Globus pallidus (tissue), 1 donor: Measurements from ENCODE around the gene ZNF724.
"Not testable (repeated sequence)": the region's sequence is repeated elsewhere in the genome, so short reads cannot be mapped to it uniquely, and the experiment has no call there.

ENCODE experiments used
- DNase-seq: peaks from one replicate; pipeline ENCODE4 v3.0.0-alpha.2; 2015; ENCODE audit warnings: low spot score

ZNF724 gene

GRCh38 chr19:23249911-23250649, at the start of gene ZNF724:
TSS of gene ZNF724 (minus strand) at chr19:23250394. CDS start at chr19:23250242, 152 bp downstream.
- DNase-seq, result peak; percentile 97

GRCh38 chr19:23294141-23294540, 43.9 kb upstream of the ZNF724 start:
- DNase-seq, result no peak

- not testable (repeated sequence) for DNase-seq
Observed at GRCh38 chr19:23289966-23290365, 39.8 kb upstream of the ZNF724 start.

- DNase-seq, result no peak
Observed at GRCh38 chr19:23287620-23288019, 37.4 kb upstream of the ZNF724 start.

GRCh38 chr19:23286477-23286876, 36.3 kb upstream of the ZNF724 start:
- no peak for DNase-seq

- no peak for DNase-seq
Observed at GRCh38 chr19:23285948-23286347, 35.8 kb upstream of the ZNF724 start.

GRCh38 chr19:23285326-23285725, 35.1 kb upstream of the ZNF724 start:
- DNase-seq, result not testable (repeated sequence)

GRCh38 chr19:23283925-23284324, 33.7 kb upstream of the ZNF724 start:
- peak; percentile 21 for DNase-seq

- DNase-seq, result no peak
Observed at GRCh38 chr19:23281663-23282276, 31.6 kb upstream of the ZNF724 start.

- not testable (repeated sequence) for DNase-seq
Observed at GRCh38 chr19:23278118-23278517, 27.9 kb upstream of the ZNF724 start.

- DNase-seq, result peak; percentile 91
Observed at GRCh38 chr19:23273590-23274412, 23.6 kb upstream of the ZNF724 start.

GRCh38 chr19:23273022-23273589, 22.9 kb upstream of the ZNF724 start:
- peak; percentile 5 for DNase-seq

GRCh38 chr19:23263870-23264590, 13.8 kb upstream of the ZNF724 start:
- no peak for DNase-seq

- DNase-seq, result no peak
Observed at GRCh38 chr19:23263396-23263795, 13.2 kb upstream of the ZNF724 start.

- DNase-seq, result no peak
Observed at GRCh38 chr19:23262920-23263319, 12.7 kb upstream of the ZNF724 start.

- no peak for DNase-seq
Observed at GRCh38 chr19:23261496-23262020, 11.4 kb upstream of the ZNF724 start.

GRCh38 chr19:23260956-23261355, 10.8 kb upstream of the ZNF724 start:
- DNase-seq, result no peak

- DNase-seq, result no peak
Observed at GRCh38 chr19:23259961-23260360, 9.8 kb upstream of the ZNF724 start.

GRCh38 chr19:23255700-23256099, 5.5 kb upstream of the ZNF724 start:
- DNase-seq, result no peak

- no peak for DNase-seq
Observed at GRCh38 chr19:23254141-23254910, 4.1 kb upstream of the ZNF724 start.

GRCh38 chr19:23253256-23253655, 3.1 kb upstream of the ZNF724 start:
- not testable (repeated sequence) for DNase-seq
